NB4 (cell line): ENCODE measurements around the gene FAM120B.
A peak's percentile ranks its signal among the peaks of the same experiment; 100 is the strongest.

Experiments
- DNase-seq: peaks from one replicate; pipeline ENCODE4 v3.0.0; 2010; ENCODE audit warnings: low read depth
- H3K4me3 ChIP-seq: one replicate; pipeline ENCODE4 v1.5.1; 2011; ENCODE audit warnings: mild to moderate bottlenecking, low read depth, low read length, moderate library complexity
- MYC ChIP-seq: IDR thresholded peaks from 2 replicates; pipeline ENCODE4 v1.6.1; 2011; ENCODE audit warnings: low read depth, low read length
- POLR2A ChIP-seq: IDR thresholded peaks from 2 replicates; pipeline ENCODE4 v1.6.1; 2011; ENCODE audit warnings: mild to moderate bottlenecking; ENCODE audit not compliant: insufficient read length; ENCODE audit errors: extremely low read depth
- TF ChIP-seq, protein P1 (sequence below): IDR thresholded peaks from 2 replicates; pipeline ENCODE4 v1.6.1; 2011; ENCODE audit warnings: low read depth, low read length
- TF ChIP-seq, protein P2 (sequence below): IDR thresholded peaks from one replicate; pipeline ENCODE4 v1.5.1; 2012; ENCODE audit warnings: low read depth, low read length

FAM120B gene, protein sequence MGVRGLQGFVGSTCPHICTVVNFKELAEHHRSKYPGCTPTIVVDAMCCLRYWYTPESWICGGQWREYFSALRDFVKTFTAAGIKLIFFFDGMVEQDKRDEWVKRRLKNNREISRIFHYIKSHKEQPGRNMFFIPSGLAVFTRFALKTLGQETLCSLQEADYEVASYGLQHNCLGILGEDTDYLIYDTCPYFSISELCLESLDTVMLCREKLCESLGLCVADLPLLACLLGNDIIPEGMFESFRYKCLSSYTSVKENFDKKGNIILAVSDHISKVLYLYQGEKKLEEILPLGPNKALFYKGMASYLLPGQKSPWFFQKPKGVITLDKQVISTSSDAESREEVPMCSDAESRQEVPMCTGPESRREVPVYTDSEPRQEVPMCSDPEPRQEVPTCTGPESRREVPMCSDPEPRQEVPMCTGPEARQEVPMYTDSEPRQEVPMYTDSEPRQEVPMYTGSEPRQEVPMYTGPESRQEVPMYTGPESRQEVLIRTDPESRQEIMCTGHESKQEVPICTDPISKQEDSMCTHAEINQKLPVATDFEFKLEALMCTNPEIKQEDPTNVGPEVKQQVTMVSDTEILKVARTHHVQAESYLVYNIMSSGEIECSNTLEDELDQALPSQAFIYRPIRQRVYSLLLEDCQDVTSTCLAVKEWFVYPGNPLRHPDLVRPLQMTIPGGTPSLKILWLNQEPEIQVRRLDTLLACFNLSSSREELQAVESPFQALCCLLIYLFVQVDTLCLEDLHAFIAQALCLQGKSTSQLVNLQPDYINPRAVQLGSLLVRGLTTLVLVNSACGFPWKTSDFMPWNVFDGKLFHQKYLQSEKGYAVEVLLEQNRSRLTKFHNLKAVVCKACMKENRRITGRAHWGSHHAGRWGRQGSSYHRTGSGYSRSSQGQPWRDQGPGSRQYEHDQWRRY

DNA sequence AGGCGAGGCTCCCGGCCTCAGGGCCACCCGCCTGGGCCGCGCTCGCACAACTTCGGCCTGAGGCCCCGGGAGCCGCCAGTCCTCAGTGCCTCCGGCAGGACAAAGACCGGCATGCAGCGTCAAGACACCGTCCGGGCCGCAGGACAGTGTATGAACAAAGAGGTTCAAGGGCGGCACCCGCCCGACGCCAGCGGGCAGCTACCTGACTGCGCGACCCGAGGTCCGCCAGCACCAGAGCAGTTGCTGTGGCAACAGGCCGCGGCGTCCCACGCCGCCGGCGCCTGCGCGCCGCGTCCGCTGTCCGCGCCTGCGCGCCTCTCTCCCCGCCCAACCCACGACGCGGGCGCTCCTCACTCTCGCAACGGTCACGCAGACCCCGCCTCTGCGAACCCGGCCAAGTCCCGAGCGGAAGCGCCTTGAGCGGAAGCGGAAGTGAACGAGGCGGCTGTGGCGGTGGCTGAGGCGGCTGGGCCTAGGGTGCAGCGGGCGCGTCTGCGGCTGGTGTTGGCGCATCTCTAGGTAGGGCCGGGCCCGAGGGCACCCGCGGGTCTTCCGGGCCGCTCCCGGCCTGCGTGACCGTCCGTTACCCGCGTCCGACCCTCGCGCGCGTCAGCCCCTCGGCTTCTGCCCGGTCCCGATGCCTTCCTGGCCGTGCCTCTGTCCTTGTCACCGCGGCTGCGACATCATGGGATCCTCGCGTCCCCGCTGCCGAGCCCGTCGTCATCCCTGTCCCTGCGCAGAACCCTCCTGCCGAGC lies at the start of gene FAM120B:
TSS of gene FAM120B (plus strand) at position 435 of the 756 bp plus-strand sequence. CDS start 10,633 bp downstream, outside the sequence.
- H3K4me3 ChIP-seq = peak within 1 kb of the TSS; percentile 92
- peak; percentile 98 for DNase-seq
- TF ChIP-seq, protein P1, sequence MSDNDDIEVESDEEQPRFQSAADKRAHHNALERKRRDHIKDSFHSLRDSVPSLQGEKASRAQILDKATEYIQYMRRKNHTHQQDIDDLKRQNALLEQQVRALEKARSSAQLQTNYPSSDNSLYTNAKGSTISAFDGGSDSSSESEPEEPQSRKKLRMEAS = 0 out of 2 replicates have a peak, but pooled peaks have one; percentile 45
- TF ChIP-seq POLR2A (peak; percentile 86), MYC (peak; percentile 67; the same call in 1 of the 2 replicates)
- TF ChIP-seq, protein P2, sequence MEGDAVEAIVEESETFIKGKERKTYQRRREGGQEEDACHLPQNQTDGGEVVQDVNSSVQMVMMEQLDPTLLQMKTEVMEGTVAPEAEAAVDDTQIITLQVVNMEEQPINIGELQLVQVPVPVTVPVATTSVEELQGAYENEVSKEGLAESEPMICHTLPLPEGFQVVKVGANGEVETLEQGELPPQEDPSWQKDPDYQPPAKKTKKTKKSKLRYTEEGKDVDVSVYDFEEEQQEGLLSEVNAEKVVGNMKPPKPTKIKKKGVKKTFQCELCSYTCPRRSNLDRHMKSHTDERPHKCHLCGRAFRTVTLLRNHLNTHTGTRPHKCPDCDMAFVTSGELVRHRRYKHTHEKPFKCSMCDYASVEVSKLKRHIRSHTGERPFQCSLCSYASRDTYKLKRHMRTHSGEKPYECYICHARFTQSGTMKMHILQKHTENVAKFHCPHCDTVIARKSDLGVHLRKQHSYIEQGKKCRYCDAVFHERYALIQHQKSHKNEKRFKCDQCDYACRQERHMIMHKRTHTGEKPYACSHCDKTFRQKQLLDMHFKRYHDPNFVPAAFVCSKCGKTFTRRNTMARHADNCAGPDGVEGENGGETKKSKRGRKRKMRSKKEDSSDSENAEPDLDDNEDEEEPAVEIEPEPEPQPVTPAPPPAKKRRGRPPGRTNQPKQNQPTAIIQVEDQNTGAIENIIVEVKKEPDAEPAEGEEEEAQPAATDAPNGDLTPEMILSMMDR = no peak

DNA sequence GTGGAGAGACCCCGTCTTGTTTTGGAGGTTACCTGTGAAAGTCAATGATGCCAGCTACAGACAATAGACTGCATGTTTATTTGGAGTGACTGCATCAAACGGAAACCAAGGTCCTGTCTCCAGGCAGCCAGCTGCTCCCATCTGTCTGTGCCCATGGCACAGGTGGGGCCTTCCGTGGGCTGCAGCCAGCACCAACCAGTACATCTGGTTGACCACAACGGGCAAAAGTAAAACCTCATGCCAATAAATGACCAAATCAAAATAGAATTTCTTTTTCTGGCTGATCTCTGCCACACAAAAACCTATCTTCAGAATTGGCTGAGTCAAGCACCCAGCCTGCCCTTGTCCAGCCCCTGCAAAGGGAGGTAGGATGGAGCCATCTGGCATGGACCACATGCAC lies 49.2 kb upstream of the FAM120B start:
- DNase-seq = no peak
- TF ChIP-seq POLR2A (no peak), MYC (no peak)
- TF ChIP-seq, protein P2 = no peak
- TF ChIP-seq, protein P1 = no peak
- no peak overlapping the region for H3K4me3 ChIP-seq

DNA sequence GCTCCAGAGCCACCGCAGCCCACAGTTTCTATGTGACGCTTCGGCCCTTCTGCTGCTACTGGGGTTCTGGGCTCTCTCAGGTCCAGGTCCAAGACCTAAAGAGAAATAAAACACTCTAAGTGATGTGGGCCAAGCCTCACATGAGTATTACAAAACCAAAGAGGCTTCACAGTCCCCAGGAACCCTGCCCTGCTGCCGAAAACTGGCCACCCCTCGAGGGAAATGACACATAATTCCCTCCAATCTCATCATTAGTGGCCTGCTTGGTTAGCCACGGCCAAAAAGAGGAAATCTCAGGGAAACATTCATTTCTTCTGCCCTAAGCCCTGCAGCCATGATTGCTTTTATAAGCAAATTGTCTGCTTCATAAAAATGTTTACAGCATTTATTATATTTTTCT lies 48.2 kb upstream of the FAM120B start:
- TF ChIP-seq, protein P1 = no peak
- no peak for TF ChIP-seq POLR2A
- TF ChIP-seq, protein P2 = no peak
- no peak for TF ChIP-seq MYC
- H3K4me3 ChIP-seq = no peak overlapping the region
- DNase-seq = no peak

DNA sequence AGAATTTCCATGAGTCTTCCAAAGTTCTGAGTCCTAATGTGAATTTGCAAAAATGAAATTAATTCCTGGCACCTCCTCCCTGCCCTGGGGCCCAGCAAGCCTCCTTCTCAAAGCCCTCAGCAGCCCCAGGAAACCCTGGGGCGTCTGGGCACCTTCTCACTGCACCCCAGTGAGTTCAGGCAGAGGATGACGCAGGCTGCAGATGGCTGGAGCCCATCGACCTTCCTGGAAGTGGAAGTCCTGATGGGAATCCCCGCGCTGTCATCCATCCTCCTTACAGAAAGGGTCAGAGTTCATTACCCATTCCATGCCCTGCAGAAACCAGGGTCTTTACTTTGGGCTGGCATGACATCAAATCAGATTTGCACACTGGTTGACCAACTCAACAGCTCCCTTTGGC lies 47.3 kb upstream of the FAM120B start:
- TF ChIP-seq POLR2A (no peak), MYC (no peak)
- TF ChIP-seq, protein P2 = no peak
- TF ChIP-seq, protein P1 = no peak
- no peak for DNase-seq
- H3K4me3 ChIP-seq = no peak overlapping the region

DNA sequence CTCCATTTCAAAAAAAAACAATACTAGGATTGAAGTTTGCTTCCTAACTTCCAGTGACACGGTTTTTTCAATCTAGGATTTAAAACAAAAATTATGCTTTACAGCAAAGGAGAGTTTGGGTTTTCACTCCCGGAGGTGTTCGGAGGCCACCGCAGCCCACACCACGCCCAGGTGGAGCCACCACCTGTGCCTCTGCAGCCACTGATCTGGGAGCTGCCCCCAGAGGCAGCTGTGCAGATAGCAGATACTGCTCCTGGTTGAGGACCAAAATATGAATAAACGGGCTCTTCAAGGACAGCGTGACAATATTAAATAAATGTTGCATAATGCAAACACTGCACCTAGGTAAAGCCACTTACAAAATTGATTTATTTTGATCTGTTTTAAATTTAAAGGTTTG lies 45.9 kb upstream of the FAM120B start:
- TF ChIP-seq, protein P2 = peak; percentile 31
- no peak for TF ChIP-seq POLR2A
- DNase-seq = no peak
- H3K4me3 ChIP-seq = no peak overlapping the region
